Trophoblast cell (in vitro differentiated cells and primary cell): ENCODE results near the gene SHANK1.
A peak's percentile ranks its signal among the peaks of the same experiment; 100 is the strongest.

Source experiments
- DNase-seq, 2 donors: peaks; one replicate each; pipeline ENCODE4 v3.0.0-alpha.2; 2016
- H2AFZ ChIP-seq: 2 replicates; pipeline ENCODE4 v1.6.1; 2013; ENCODE audit warnings: low read length, moderate library complexity, mild to moderate bottlenecking; ENCODE audit not compliant: insufficient read depth, poor library complexity
- H2AK5ac ChIP-seq: 2 replicates; pipeline ENCODE4 v1.6.1; 2013; ENCODE audit warnings: mild to moderate bottlenecking, low read length
- H2BK120ac ChIP-seq: 2 replicates; pipeline ENCODE4 v1.6.1; 2013; ENCODE audit warnings: low read length, mild to moderate bottlenecking, moderate library complexity; ENCODE audit not compliant: insufficient read depth, poor library complexity
- H2BK12ac ChIP-seq: 2 replicates; pipeline ENCODE4 v1.6.1; 2013; ENCODE audit warnings: mild to moderate bottlenecking, low read length, moderate library complexity
- H2BK5ac ChIP-seq: 2 replicates; pipeline ENCODE4 v1.6.1; 2013; ENCODE audit warnings: low read length, low read depth, moderate library complexity, mild to moderate bottlenecking; ENCODE audit not compliant: poor library complexity
- H3K14ac ChIP-seq: 2 replicates; pipeline ENCODE4 v1.6.1; 2013; ENCODE audit warnings: mild to moderate bottlenecking, low read length
- H3K18ac ChIP-seq: 2 replicates; pipeline ENCODE4 v1.6.1; 2013; ENCODE audit warnings: mild to moderate bottlenecking, low read length
- H3K23ac ChIP-seq: 2 replicates; pipeline ENCODE4 v1.6.1; 2013; ENCODE audit warnings: low read length
- H3K27ac ChIP-seq: 2 replicates; pipeline ENCODE4 v1.5.1; 2013; ENCODE audit warnings: low read depth, mild to moderate bottlenecking, inconsistent platforms, low read length, moderate library complexity
- H3K27me3 ChIP-seq: 2 replicates; pipeline ENCODE4 v1.6.1; 2013; ENCODE audit warnings: inconsistent platforms, mild to moderate bottlenecking, low read length, moderate library complexity; ENCODE audit not compliant: insufficient read depth
- H3K36me3 ChIP-seq, 2 experiments: 1 replicate in 1 of 2; 2 replicates in 1 of 2; pipeline ENCODE4 v1.6.1; 2013; ENCODE audit warnings: low read length in 2 of 2, mild to moderate bottlenecking in 2 of 2, moderate library complexity in 1 of 2; ENCODE audit not compliant: insufficient read depth in 2 of 2, control insufficient read depth in 1 of 2
- H3K4ac ChIP-seq: 2 replicates; pipeline ENCODE4 v1.6.1; 2013; ENCODE audit warnings: low read depth, mild to moderate bottlenecking, low read length, moderate library complexity
- H3K4me1 ChIP-seq, 2 experiments: 1 replicate in 1 of 2; 2 replicates in 1 of 2; pipeline ENCODE4 v1.6.1; 2013; ENCODE audit warnings: low read length in 2 of 2, mild to moderate bottlenecking in 2 of 2, moderate library complexity in 1 of 2; ENCODE audit not compliant: insufficient read depth in 2 of 2, control insufficient read depth in 1 of 2
- H3K4me2 ChIP-seq: 2 replicates; pipeline ENCODE4 v1.6.1; 2013; ENCODE audit warnings: inconsistent platforms, mild to moderate bottlenecking, low read length, moderate library complexity
- H3K4me3 ChIP-seq: 2 replicates; pipeline ENCODE4 v1.5.1; 2013; ENCODE audit warnings: mild to moderate bottlenecking, low read depth, low read length, inconsistent platforms
- H3K79me1 ChIP-seq: one replicate; pipeline ENCODE4 v1.6.1; 2013; ENCODE audit warnings: low read length
- H3K79me2 ChIP-seq: 2 replicates; pipeline ENCODE4 v1.6.1; 2013; ENCODE audit warnings: low read length, mild to moderate bottlenecking; ENCODE audit not compliant: control insufficient read depth, insufficient read depth, poor library complexity
- H3K9ac ChIP-seq: 2 replicates; pipeline ENCODE4 v1.6.1; 2013; ENCODE audit warnings: mild to moderate bottlenecking, low read length
- H3K9me3 ChIP-seq: 2 replicates; pipeline ENCODE4 v1.6.1; 2013; ENCODE audit warnings: low read depth, mild to moderate bottlenecking, control low read depth, inconsistent platforms, low read length; ENCODE audit not compliant: insufficient read depth
- H4K12ac ChIP-seq: 2 replicates; pipeline ENCODE4 v1.6.1; 2013; ENCODE audit warnings: low read depth, mild to moderate bottlenecking, low read length, moderate library complexity
- H4K8ac ChIP-seq: 2 replicates; pipeline ENCODE4 v1.6.1; 2013; ENCODE audit warnings: low read depth, mild to moderate bottlenecking, low read length, moderate library complexity
- H4K91ac ChIP-seq: one replicate; pipeline ENCODE4 v1.6.1; 2013; ENCODE audit warnings: low read depth, mild to moderate bottlenecking, low read length, moderate library complexity
- WGBS: extraction: QIAGEN DNeasy Blood & Tissue Kit; methylation state at CpG from one replicate; pipeline ENCODE4 v1.1.7; 2013; ENCODE audit warnings: missing lambda C conversion rate; ENCODE audit not compliant: insufficient read length, insufficient coverage; ENCODE audit errors: extremely low coverage; 5-methylcytosine and 5-hydroxymethylcytosine counted together

The SHANK1 gene

DNA sequence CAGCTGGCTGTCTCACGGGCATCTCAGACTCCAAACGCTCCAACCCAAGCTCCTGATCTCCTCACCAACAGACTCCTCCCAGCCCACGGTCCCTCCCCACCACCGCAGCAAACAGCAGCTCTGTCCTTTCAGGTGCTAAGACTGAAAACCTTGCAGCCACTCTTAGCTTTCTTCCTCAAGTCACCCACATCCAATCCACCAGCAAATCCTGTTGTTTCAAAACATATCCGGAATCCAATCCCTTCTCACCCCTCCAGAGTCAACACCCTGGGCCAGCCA, 49.6 kb downstream of the SHANK1 start:
- H3K36me3 ChIP-seq, result no peaks in the 10 kb centered on the region
- H3K4me2 ChIP-seq, result no peak overlapping the region
- peaks cover 4% of the 10 kb centered on the region for H3K9me3 ChIP-seq
- no peak overlapping the region for H4K91ac ChIP-seq
- H3K23ac ChIP-seq, result no peak overlapping the region
- no peaks in the 10 kb centered on the region for H3K4me1 ChIP-seq
- H4K8ac ChIP-seq, result no peak overlapping the region
- no peak for DNase-seq
- no peak overlapping the region for H2BK12ac ChIP-seq
- H3K9ac ChIP-seq, result no peak overlapping the region
- no peaks in the 10 kb centered on the region for H3K79me1 ChIP-seq
- peaks cover 37% of the 10 kb centered on the region for H3K27me3 ChIP-seq
- no peak overlapping the region for H3K18ac ChIP-seq
- H4K12ac ChIP-seq, result no peak overlapping the region
- H2AFZ ChIP-seq, result no peak overlapping the region
- no peak overlapping the region for H3K27ac ChIP-seq
- H2AK5ac ChIP-seq, result no peak overlapping the region
- H2BK5ac ChIP-seq, result no peak overlapping the region
- no peaks in the 10 kb centered on the region for H3K79me2 ChIP-seq
- no peak overlapping the region for H3K14ac ChIP-seq
- H3K4me3 ChIP-seq, result no peak overlapping the region
- no peak overlapping the region for H3K4ac ChIP-seq
- WGBS, result no CpG with 5 or more reads among the region's 5 CpGs
- H2BK120ac ChIP-seq, result no peak overlapping the region

DNA sequence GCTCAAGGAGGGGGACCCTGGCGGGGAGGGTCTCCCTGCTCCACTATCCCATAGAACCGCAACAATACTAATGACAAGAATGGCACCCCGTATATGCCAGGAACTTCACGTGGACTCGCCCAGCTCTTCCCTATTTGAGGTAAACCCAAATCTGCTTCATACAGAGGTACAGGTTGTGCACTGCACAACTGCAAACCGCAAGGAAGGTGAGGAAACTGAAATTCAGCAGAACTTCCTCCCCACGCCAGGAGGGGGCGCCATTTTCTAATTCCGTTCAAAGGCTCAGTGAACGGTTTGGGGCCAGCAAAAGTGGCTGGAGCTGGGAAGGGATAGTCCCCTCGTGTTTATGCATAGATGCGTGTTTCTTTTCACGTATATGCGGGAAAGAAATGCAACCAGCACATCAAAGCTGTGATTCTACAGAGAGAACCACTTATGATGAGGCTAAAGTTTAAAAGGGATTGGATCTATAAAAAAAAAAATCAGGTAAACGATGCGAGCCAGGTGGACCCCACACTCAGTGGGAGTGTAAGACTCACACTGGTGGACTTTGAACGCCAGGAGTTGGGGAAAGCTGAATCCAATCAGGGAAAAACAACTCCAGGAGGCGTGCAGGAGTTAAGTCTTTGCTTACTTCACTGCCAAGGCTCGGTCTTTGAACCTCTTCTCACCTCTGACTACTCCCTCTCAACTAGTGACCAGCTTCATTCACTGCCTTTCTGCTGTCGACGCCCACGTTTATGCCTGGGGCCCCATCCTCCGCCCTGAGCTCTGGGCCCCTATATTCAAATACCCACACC, 50.1 kb downstream of the SHANK1 start:
- Histone ChIP-seq H3K27ac (no peak overlapping the region), H3K9ac (no peak overlapping the region), H3K79me1 (no peaks in the 10 kb centered on the region), H3K9me3 (peaks cover 4% of the 10 kb centered on the region), H2AK5ac (no peak overlapping the region), H3K4me1 (no peaks in the 10 kb centered on the region), H3K36me3 (no peaks in the 10 kb centered on the region), H3K4ac (no peak overlapping the region), H2BK5ac (no peak overlapping the region), H3K23ac (no peak overlapping the region), H3K4me2 (no peak overlapping the region), H4K8ac (no peak overlapping the region), H4K12ac (no peak overlapping the region), H2BK120ac (no peak overlapping the region), H3K18ac (no peak overlapping the region), H3K14ac (no peak overlapping the region), H3K4me3 (no peak overlapping the region), H3K27me3 (peaks cover 38% of the 10 kb centered on the region), H3K79me2 (no peaks in the 10 kb centered on the region), H2BK12ac (no peak overlapping the region), H2AFZ (no peak overlapping the region), H4K91ac (no peak overlapping the region)
- peak; percentile 15 to 69 for DNase-seq
- WGBS, result no CpG with 5 or more reads among the region's 23 CpGs

DNA sequence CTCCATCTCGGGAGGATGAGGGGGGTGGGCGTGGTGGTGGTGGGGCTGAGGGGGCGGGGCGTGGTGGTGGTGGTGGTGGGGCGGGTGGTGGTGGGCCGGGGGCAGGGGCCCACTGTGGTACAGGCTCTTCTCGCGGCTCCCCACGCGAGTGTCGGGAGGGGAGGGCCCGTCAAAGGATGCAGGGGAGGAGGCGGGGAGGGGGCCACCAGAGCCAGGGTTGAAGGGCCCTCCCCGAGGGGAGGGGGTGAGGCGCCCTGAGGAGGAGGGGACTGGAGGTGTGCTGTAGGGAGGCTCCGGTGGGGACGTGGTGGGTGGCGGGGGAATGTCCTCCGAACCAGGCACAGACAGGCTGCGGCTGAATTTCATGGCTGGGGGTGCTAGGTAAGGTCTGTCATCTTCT, 50.7 kb downstream of the SHANK1 start:
- Histone ChIP-seq H3K14ac (no peak overlapping the region), H3K18ac (no peak overlapping the region), H3K4me3 (no peak overlapping the region), H3K4me1 (no peaks in the 10 kb centered on the region), H3K9me3 (peaks cover 6% of the 10 kb centered on the region), H3K4me2 (no peak overlapping the region), H3K27ac (no peak overlapping the region), H2BK5ac (no peak overlapping the region), H3K79me1 (no peaks in the 10 kb centered on the region), H3K79me2 (no peaks in the 10 kb centered on the region), H4K8ac (no peak overlapping the region), H2BK120ac (no peak overlapping the region), H2AK5ac (no peak overlapping the region), H3K36me3 (no peaks in the 10 kb centered on the region), H3K23ac (no peak overlapping the region), H2BK12ac (no peak overlapping the region), H3K9ac (no peak overlapping the region), H3K4ac (no peak overlapping the region), H3K27me3 (peaks cover 40% of the 10 kb centered on the region), H2AFZ (no peak overlapping the region), H4K12ac (no peak overlapping the region), H4K91ac (no peak overlapping the region)
- no CpG with 5 or more reads among the region's 20 CpGs for WGBS
- no peak for DNase-seq

DNA sequence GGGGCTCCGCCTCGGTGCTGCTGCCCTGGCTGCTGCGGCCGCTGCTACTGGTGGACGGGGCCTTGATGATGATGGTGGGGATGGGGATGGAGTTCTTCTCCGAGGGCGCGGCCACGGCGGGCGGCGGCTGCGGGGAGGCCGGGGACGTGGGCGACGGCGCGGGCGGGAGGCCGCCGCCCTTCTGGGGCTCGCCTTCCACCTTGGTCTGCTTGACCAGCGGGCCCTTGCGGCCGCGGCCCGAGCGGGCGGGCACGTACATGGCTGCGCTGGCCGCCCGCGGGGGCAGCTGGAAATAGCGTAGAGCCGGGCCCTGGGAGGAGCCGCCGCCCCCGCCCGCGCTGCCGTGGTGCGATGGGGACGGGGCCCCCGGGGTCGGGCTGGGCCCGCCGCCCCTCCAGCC, 51.2 kb downstream of the SHANK1 start:
- H3K79me1 ChIP-seq, result no peaks in the 10 kb centered on the region
- no peak overlapping the region for H4K91ac ChIP-seq
- H3K23ac ChIP-seq, result no peak overlapping the region
- no peak overlapping the region for H2AFZ ChIP-seq
- no peak for DNase-seq
- H2BK12ac ChIP-seq, result no peak overlapping the region
- H3K27me3 ChIP-seq, result peaks cover 40% of the 10 kb centered on the region
- no peak overlapping the region for H3K4me3 ChIP-seq
- no peaks in the 10 kb centered on the region for H3K36me3 ChIP-seq
- H3K14ac ChIP-seq, result no peak overlapping the region
- no peak overlapping the region for H3K18ac ChIP-seq
- H3K9me3 ChIP-seq, result peaks cover 7% of the 10 kb centered on the region
- no peak overlapping the region for H2BK120ac ChIP-seq
- no peak overlapping the region for H4K8ac ChIP-seq
- no peaks in the 10 kb centered on the region for H3K79me2 ChIP-seq
- H2BK5ac ChIP-seq, result no peak overlapping the region
- no peak overlapping the region for H3K9ac ChIP-seq
- H3K4me2 ChIP-seq, result no peak overlapping the region
- H3K4ac ChIP-seq, result no peak overlapping the region
- no peak overlapping the region for H2AK5ac ChIP-seq
- no CpG with 5 or more reads among the region's 49 CpGs for WGBS
- H3K4me1 ChIP-seq, result no peaks in the 10 kb centered on the region
- no peak overlapping the region for H4K12ac ChIP-seq
- no peak overlapping the region for H3K27ac ChIP-seq
